Stomach (tissue), 4 donors: Measurements from ENCODE around the gene LSMEM2.

Experiments used
- EP300 ChIP-seq: sonication (generic); formaldehyde crosslinking; IDR thresholded peaks from one replicate; pipeline ENCODE4 v1.6.1; 2017; ENCODE audit warnings: antibody characterized with exemption
- POLR2AphosphoS5 ChIP-seq, 3 donors: sonication (generic); formaldehyde crosslinking; IDR thresholded peaks; one replicate each; pipeline ENCODE4 v1.6.1; 2016; ENCODE audit warnings: antibody characterized with exemption in 3 of 3
- TF ChIP-seq, protein P1 (sequence below), 7 experiments: fragments of 450-650 bp in 4 of 7; fragments of 200-600 bp in 3 of 7; sonication (generic) in 3 of 7; IDR thresholded peaks; one replicate each; pipeline ENCODE4 v1.5.1; 2016 to 2019; ENCODE audit warnings: antibody characterized with exemption in 7 of 7, control low read depth in 2 of 7, mild to moderate bottlenecking in 1 of 7

GRCh38 chr3:50264964-50265485 is 13.9 kb upstream of the LSMEM2 start:
- TF ChIP-seq EP300 (no peak), POLR2AphosphoS5 (IDR thresholded peaks at IDR 0.05) (peak in 1 of 3 donors; percentile 7)
- TF ChIP-seq, protein P1, sequence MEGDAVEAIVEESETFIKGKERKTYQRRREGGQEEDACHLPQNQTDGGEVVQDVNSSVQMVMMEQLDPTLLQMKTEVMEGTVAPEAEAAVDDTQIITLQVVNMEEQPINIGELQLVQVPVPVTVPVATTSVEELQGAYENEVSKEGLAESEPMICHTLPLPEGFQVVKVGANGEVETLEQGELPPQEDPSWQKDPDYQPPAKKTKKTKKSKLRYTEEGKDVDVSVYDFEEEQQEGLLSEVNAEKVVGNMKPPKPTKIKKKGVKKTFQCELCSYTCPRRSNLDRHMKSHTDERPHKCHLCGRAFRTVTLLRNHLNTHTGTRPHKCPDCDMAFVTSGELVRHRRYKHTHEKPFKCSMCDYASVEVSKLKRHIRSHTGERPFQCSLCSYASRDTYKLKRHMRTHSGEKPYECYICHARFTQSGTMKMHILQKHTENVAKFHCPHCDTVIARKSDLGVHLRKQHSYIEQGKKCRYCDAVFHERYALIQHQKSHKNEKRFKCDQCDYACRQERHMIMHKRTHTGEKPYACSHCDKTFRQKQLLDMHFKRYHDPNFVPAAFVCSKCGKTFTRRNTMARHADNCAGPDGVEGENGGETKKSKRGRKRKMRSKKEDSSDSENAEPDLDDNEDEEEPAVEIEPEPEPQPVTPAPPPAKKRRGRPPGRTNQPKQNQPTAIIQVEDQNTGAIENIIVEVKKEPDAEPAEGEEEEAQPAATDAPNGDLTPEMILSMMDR (IDR thresholded peaks at IDR 0.05), result no peak
